NOMO-1 treated with dmso at 0.1 percent for 144 hours (cell line): ENCODE results near the gene ZNF236.
"Not testable (repeated sequence)": the region's sequence is repeated elsewhere in the genome, so short reads cannot be mapped to it uniquely, and the experiment has no call there.

Experiments used
- DNase-seq: peaks from one replicate; lab custom pipeline; 2025; ENCODE audit not compliant: unreplicated experiment; lab: John Stamatoyannopoulos, UW

ZNF236 gene

GRCh38 chr18:76822506-76823160 is at the start of gene ZNF236:
TSS of gene ZNF236 (plus strand) at chr18:76822557. CDS start at chr18:76822608, 51 bp downstream.
- DNase-seq, result peak; percentile 46

GRCh38 chr18:76772665-76773064 is 49.7 kb upstream of the ZNF236 start:
- DNase-seq, result no peak

- not testable (repeated sequence) for DNase-seq
These were observed 45.3 kb upstream of the ZNF236 start for GRCh38 chr18:76777036-76777435.

- no peak for DNase-seq
These were observed 38.4 kb upstream of the ZNF236 start for GRCh38 chr18:76783786-76784484.

GRCh38 chr18:76785872-76786271 is 36.5 kb upstream of the ZNF236 start:
- no peak for DNase-seq

- DNase-seq, result no peak
These were observed 33.6 kb upstream of the ZNF236 start for GRCh38 chr18:76788571-76789317.

- no peak for DNase-seq
These were observed 31.3 kb upstream of the ZNF236 start for GRCh38 chr18:76791106-76791505.

- DNase-seq, result no peak
These were observed 30.7 kb upstream of the ZNF236 start for GRCh38 chr18:76791642-76792041.

GRCh38 chr18:76794326-76794725 is 28.0 kb upstream of the ZNF236 start:
- no peak for DNase-seq

- peak; percentile 17 for DNase-seq
These were observed 20.5 kb upstream of the ZNF236 start for GRCh38 chr18:76801567-76802505.

- no peak for DNase-seq
These were observed 18.9 kb upstream of the ZNF236 start for GRCh38 chr18:76803413-76803812.

- peak; percentile 69 for DNase-seq
These were observed 18.5 kb upstream of the ZNF236 start for GRCh38 chr18:76803814-76804213.

- no peak for DNase-seq
These were observed 17.1 kb upstream of the ZNF236 start for GRCh38 chr18:76805221-76805620.

- DNase-seq, result no peak
These were observed 16.1 kb upstream of the ZNF236 start for GRCh38 chr18:76806301-76806700.

- DNase-seq, result no peak
These were observed 13.8 kb upstream of the ZNF236 start for GRCh38 chr18:76808561-76808960.

- DNase-seq, result not testable (repeated sequence)
These were observed 10.8 kb upstream of the ZNF236 start for GRCh38 chr18:76811530-76811929.

- no peak for DNase-seq
These were observed 8.1 kb upstream of the ZNF236 start for GRCh38 chr18:76814256-76814655.

- no peak for DNase-seq
These were observed 6.2 kb upstream of the ZNF236 start for GRCh38 chr18:76816127-76816526.

- DNase-seq, result no peak
These were observed 4.3 kb upstream of the ZNF236 start for GRCh38 chr18:76817888-76818611.
